ENCODE data around the gene CSHL1.
"Not testable (repeated sequence)": the region's sequence is repeated elsewhere in the genome, so short reads cannot be mapped to it uniquely, and the experiment has no call there.

The CSHL1 gene

GRCh38 chr17:63889026-63889848 lies 21.8 kb downstream of the CSHL1 start:
- not testable (repeated sequence) for DNase-seq (ENCODE audit: low read depth, low spot score)

- DNase-seq (ENCODE audit: low read depth, low spot score): not testable (repeated sequence)
Observed at GRCh38 chr17:63885119-63885518, 25.9 kb downstream of the CSHL1 start.

GRCh38 chr17:63882626-63883126 lies 28.4 kb downstream of the CSHL1 start:
- DNase-seq (ENCODE audit: low read depth, low spot score): not testable (repeated sequence)

GRCh38 chr17:63881935-63882601 lies 29.0 kb downstream of the CSHL1 start, which contains the start of gene GH2:
Gene GH2 (minus strand): TSS chr17:63881944. CDS start chr17:63881801, 143 bp downstream.
- DNase-seq (ENCODE audit: low read depth, low spot score): no peak

- not testable (repeated sequence) for DNase-seq (ENCODE audit: low read depth, low spot score)
Observed at GRCh38 chr17:63881337-63881736, 29.7 kb downstream of the CSHL1 start.

- DNase-seq (ENCODE audit: low read depth, low spot score): no peak
Observed at GRCh38 chr17:63880706-63881105, 30.4 kb downstream of the CSHL1 start.

- DNase-seq (ENCODE audit: low read depth, low spot score): not testable (repeated sequence)
Observed at GRCh38 chr17:63878413-63878812, 32.6 kb downstream of the CSHL1 start.

- not testable (repeated sequence) for DNase-seq (ENCODE audit: low read depth, low spot score)
Observed at GRCh38 chr17:63874693-63875092, 36.4 kb downstream of the CSHL1 start.

- DNase-seq (ENCODE audit: low read depth, low spot score): not testable (repeated sequence)
Observed at GRCh38 chr17:63874061-63874626, 36.9 kb downstream of the CSHL1 start.

GRCh38 chr17:63873577-63873976 lies 37.5 kb downstream of the CSHL1 start, which contains the start of gene CSH2:
Gene CSH2 (minus strand): TSS chr17:63873677. CDS start chr17:63873614, 63 bp downstream.
- DNase-seq (ENCODE audit: low read depth, low spot score): not testable (repeated sequence)

GRCh38 chr17:63871646-63872365 lies 39.3 kb downstream of the CSHL1 start:
- not testable (repeated sequence) for DNase-seq (ENCODE audit: low read depth, low spot score)

GRCh38 chr17:63870292-63870665 lies 40.8 kb downstream of the CSHL1 start:
- DNase-seq (ENCODE audit: low read depth, low spot score): not testable (repeated sequence)

GRCh38 chr17:63869491-63870291 lies 41.4 kb downstream of the CSHL1 start:
- DNase-seq (ENCODE audit: low read depth, low spot score): not testable (repeated sequence)

- DNase-seq (ENCODE audit: low read depth, low spot score): not testable (repeated sequence)
Observed at GRCh38 chr17:63866625-63867024, 44.4 kb downstream of the CSHL1 start.

Measured in brain pericyte (primary cell).